Psoas muscle (tissue), 8 donors: Measurements from ENCODE around the gene PRKN. TPM values are rescaled to one million over a fixed set of nuclear protein-coding genes. Genes with fewer than 3 reads are reported as not detected.

Source experiments
- ATAC-seq, 4 donors: fragments of 200-7000 bp; cut with Tn5 transposase; one replicate each; pipeline ENCODE4 v1.9.1; 2020; ENCODE audit warnings: moderate library complexity in 3 of 4, mild to moderate bottlenecking in 2 of 4
- DNase-seq, 2 donors: peaks; one replicate each; pipeline ENCODE4 v3.0.0-alpha.2; 2020
- H3K27ac ChIP-seq: fragments of 200-600 bp; one replicate; pipeline ENCODE4 v1.8.0; 2022
- H3K27me3 ChIP-seq, 3 donors: fragments of 200-600 bp in 1 of 3; one replicate each; pipeline versions ENCODE4 v1.6.1 to v1.8.0; 2013 to 2022; ENCODE audit warnings: low read length in 2 of 3, mild to moderate bottlenecking in 2 of 3, moderate library complexity in 1 of 3; ENCODE audit not compliant: insufficient read depth in 3 of 3
- H3K36me3 ChIP-seq, 2 donors: fragments of 200-600 bp in 1 of 2; one replicate each; pipeline versions ENCODE4 v1.6.1 to v1.8.0; 2013 to 2022; ENCODE audit warnings: low read depth in 1 of 2, mild to moderate bottlenecking in 1 of 2, moderate library complexity in 1 of 2; ENCODE audit not compliant: insufficient read depth in 1 of 2
- H3K4me1 ChIP-seq: fragments of 200-600 bp; one replicate; pipeline ENCODE4 v1.8.0; 2022
- H3K4me3 ChIP-seq: fragments of 200-600 bp; one replicate; pipeline ENCODE4 v1.8.0; 2022; ENCODE audit warnings: mild to moderate bottlenecking
- H3K9me3 ChIP-seq: fragments of 200-600 bp; one replicate; pipeline ENCODE4 v1.8.0; 2022
- CTCF ChIP-seq: fragments of 200-600 bp; IDR thresholded peaks from one replicate; pipeline ENCODE4 v1.8.0; 2022; ENCODE audit warnings: antibody characterized with exemption
- WGBS, 3 donors: extraction: QIAGEN DNeasy Blood & Tissue Kit; methylation state at CpG; one replicate each; pipeline versions ENCODE4 v1.1.6 to v1.1.7; 2013; 5-methylcytosine and 5-hydroxymethylcytosine counted together
- intact Hi-C, 2 donors: fragments of 100-400 bp; cut with DNase I; formaldehyde crosslinking; loops; one replicate each; pipeline versions ENCODE4 v1.11.0 to v1.14.2; 2022
- polyA plus RNA-seq, 3 donors: library from polyadenylated mRNA; stranded (reverse); fragments of 200-250 nt; gene quantifications; one replicate each; pipeline ENCODE4 v1.2.3, GENCODE V29; 2013
- total RNA-seq, 4 donors: library from RNA; stranded (reverse); fragmentation: NEBNext Ultra II Directional in 2 of 4; extraction: Animal tissue kit (Norgen Biotek cat#: 25700) in 2 of 4; gene quantifications; one replicate each; pipeline versions ENCODE4 v1.2.1 to v1.2.4, GENCODE V29; 2021 to 2023
- donor health status: healthy with polysubstance abuse.
- donor health status: DM: no; HTN: no; CAD: no; lungs with moderate emphysema.
- donor health status: Bipolar disorder and iron deficiency.
- donor health status: healthy.
- donor health status: DM: yes; HTN: yes; CAD: no.
- donor health status: DM: no; HTN: no; CAD: no.
- donor health status: DM: no; HTN: no; CAD: no.
- donor health status: DM: yes; HTN: yes; CAD: no.

PRKN gene
- total and polyA plus RNA-seq, 7 donors, result 1.5 to 19.5 (median 11.7) TPM

GRCh38 chr6:161303628-161304340 is 1423.8 kb downstream of the PRKN start:
- H3K27me3 ChIP-seq, result no peaks in the 10 kb centered on the region
- H3K4me3 ChIP-seq, result no peak overlapping the region
- no peak for ATAC-seq
- intact Hi-C loops, result no loop called here
- no peak overlapping the region for H3K27ac ChIP-seq
- no peaks in the 10 kb centered on the region for H3K36me3 ChIP-seq
- 94 to 96% (median 96%) methylated on average over 16 of the region's 16 CpGs for WGBS, 3 donors
- no peaks in the 10 kb centered on the region for H3K9me3 ChIP-seq
- no peaks in the 10 kb centered on the region for H3K4me1 ChIP-seq
- TF ChIP-seq CTCF, result no peak
- no peak for DNase-seq

GRCh38 chr6:161302949-161303348 is 1424.6 kb downstream of the PRKN start:
- intact Hi-C loops, result no loop called here
- ATAC-seq (no peak), DNase-seq (no peak)
- Histone ChIP-seq H3K36me3 (no peaks in the 10 kb centered on the region), H3K9me3 (no peaks in the 10 kb centered on the region), H3K4me3 (no peak overlapping the region), H3K27ac (no peak overlapping the region), H3K4me1 (no peaks in the 10 kb centered on the region), H3K27me3 (no peaks in the 10 kb centered on the region)
- WGBS, 3 donors, result 79 to 84% (median 81%) methylated on average over 6 of the region's 6 CpGs
- no peak for TF ChIP-seq CTCF

- no peaks in the 10 kb centered on the region for H3K9me3 ChIP-seq
- TF ChIP-seq CTCF, result no peak
- no peaks in the 10 kb centered on the region for H3K4me1 ChIP-seq
- no peak overlapping the region for H3K27ac ChIP-seq
- intact Hi-C loops, result no loop called here
- 15 to 37% (median 26%) methylated on average over 2 of the region's 2 CpGs for WGBS, 3 donors
- H3K4me3 ChIP-seq, result no peak overlapping the region
- H3K27me3 ChIP-seq, result no peaks in the 10 kb centered on the region
- H3K36me3 ChIP-seq, result no peaks in the 10 kb centered on the region
- no peak for DNase-seq
- ATAC-seq, result no peak
Observed at GRCh38 chr6:161301338-161301737, 1426.2 kb downstream of the PRKN start.

GRCh38 chr6:161300823-161301222 is 1426.7 kb downstream of the PRKN start:
- no peaks in the 10 kb centered on the region for H3K9me3 ChIP-seq
- TF ChIP-seq CTCF, result no peak
- H3K27me3 ChIP-seq, result no peaks in the 10 kb centered on the region
- H3K36me3 ChIP-seq, result no peaks in the 10 kb centered on the region
- no peaks in the 10 kb centered on the region for H3K4me1 ChIP-seq
- ATAC-seq (no peak), DNase-seq (no peak)
- H3K27ac ChIP-seq, result no peak overlapping the region
- intact Hi-C loops, result no loop called here
- H3K4me3 ChIP-seq, result no peak overlapping the region

- no peaks in the 10 kb centered on the region for H3K36me3 ChIP-seq
- no peak overlapping the region for H3K4me3 ChIP-seq
- H3K27me3 ChIP-seq, result no peaks in the 10 kb centered on the region
- no peak overlapping the region for H3K27ac ChIP-seq
- no peak for DNase-seq
- H3K4me1 ChIP-seq, result no peaks in the 10 kb centered on the region
- WGBS, 3 donors, result 90 to 92% (median 92%) methylated on average over 4 of the region's 4 CpGs
- ATAC-seq, result no peak
- no peaks in the 10 kb centered on the region for H3K9me3 ChIP-seq
- no peak for TF ChIP-seq CTCF
- intact Hi-C loops, result no loop called here
Observed at GRCh38 chr6:161299726-161300125, 1427.8 kb downstream of the PRKN start.
